ENCODE measurements around the gene CAMTA1. TPM values are rescaled to one million over a fixed set of nuclear protein-coding genes. Genes with fewer than 3 reads are reported as not detected.
"Not testable (repeated sequence)": the region's sequence is repeated elsewhere in the genome, so short reads cannot be mapped to it uniquely, and the experiment has no call there.

The CAMTA1 gene
- total RNA-seq, 1 experiment from 2014 or later = 60.0 TPM

- H3K4me3 Mint-ChIP-seq (ENCODE audit: unreplicated experiment) = no peak overlapping the region
- H3K4me3 ChIP-seq (ENCODE audit: low read depth, low read length) = no peak overlapping the region
- no peaks in the 10 kb centered on the region for H3K4me1 ChIP-seq
- CTCF ChIA-PET = no interaction called here
- intact Hi-C loops (cut with micrococcal nuclease; ENCODE audit: unreplicated experiment) = no loop called here
- DNase-seq = no peak
- H3K4me1 Mint-ChIP-seq (ENCODE audit: low read depth, unreplicated experiment) = no peaks in the 10 kb centered on the region
- no peak overlapping the region for H3K27ac Mint-ChIP-seq (ENCODE audit: unreplicated experiment)
- H3K27me3 ChIP-seq (replicated peaks; ENCODE audit: control insufficient read depth, insufficient read depth, low read length) = no peaks in the 10 kb centered on the region; the same call in 1 of the 2 replicates
- peaks cover 4% of the 10 kb centered on the region for H3K36me3 Mint-ChIP-seq (ENCODE audit: insufficient read depth, unreplicated experiment)
- H3K27me3 Mint-ChIP-seq (ENCODE audit: insufficient read depth, unreplicated experiment) = no peaks in the 10 kb centered on the region
- H3K9me3 ChIP-seq = no peaks in the 10 kb centered on the region
- no TSS peak for BruUV-seq (replicated peaks)
- TF ChIP-seq CTCF (IDR thresholded peaks at IDR 0.05; ENCODE audit: insufficient read depth in 1 of 2, low read depth in 1 of 2, low read length in 1 of 2, severe bottlenecking in 1 of 2, unreplicated experiment in 1 of 2) = no peak
- H3K9me3 Mint-ChIP-seq (ENCODE audit: unreplicated experiment) = peaks cover 6% of the 10 kb centered on the region
- POLR2A ChIA-PET = no interaction called here
- no peaks in the 10 kb centered on the region for H3K36me3 ChIP-seq (ENCODE audit: control insufficient read depth, insufficient read depth, low read length)
Observed at GRCh38 chr1:6918925-6919511, 133.8 kb downstream of the CAMTA1 start.

GRCh38 chr1:6921506-6921905 is 136.3 kb downstream of the CAMTA1 start:
- H3K4me3 Mint-ChIP-seq (ENCODE audit: unreplicated experiment); POLR2A ChIA-PET; H3K9me3 Mint-ChIP-seq (ENCODE audit: unreplicated experiment); CTCF ChIA-PET; H3K27me3 Mint-ChIP-seq (ENCODE audit: insufficient read depth, unreplicated experiment); H3K9me3 ChIP-seq; H3K4me3 ChIP-seq (ENCODE audit: low read depth, low read length); H3K36me3 ChIP-seq (ENCODE audit: control insufficient read depth, insufficient read depth, low read length); H3K36me3 Mint-ChIP-seq (ENCODE audit: insufficient read depth, unreplicated experiment); DNase-seq; H3K27me3 ChIP-seq (replicated peaks; ENCODE audit: control insufficient read depth, insufficient read depth, low read length); H3K4me1 ChIP-seq; intact Hi-C loops (cut with micrococcal nuclease; ENCODE audit: unreplicated experiment); H3K4me1 Mint-ChIP-seq (ENCODE audit: low read depth, unreplicated experiment); BruUV-seq (replicated peaks); H3K27ac Mint-ChIP-seq (ENCODE audit: unreplicated experiment): not testable (repeated sequence)

GRCh38 chr1:6922096-6922931 is 137.1 kb downstream of the CAMTA1 start:
- ChIA-PET POLR2A (interaction anchor here (0.6 kb wide), 1 partner anchor 186 kb away, joined by 4 read pairs; no protein-coding TSS in a partner anchor), CTCF (no interaction called here)
- no TSS peak for BruUV-seq (replicated peaks)
- TF ChIP-seq CTCF (IDR thresholded peaks at IDR 0.05; ENCODE audit: insufficient read depth in 1 of 2, low read depth in 1 of 2, low read length in 1 of 2, severe bottlenecking in 1 of 2, unreplicated experiment in 1 of 2) = no peak
- Mint-ChIP-seq H3K4me1 (ENCODE audit: low read depth, unreplicated experiment) (no peaks in the 10 kb centered on the region), H3K4me3 (ENCODE audit: unreplicated experiment) (no peak overlapping the region), H3K27me3 (ENCODE audit: insufficient read depth, unreplicated experiment) (peaks cover 5% of the 10 kb centered on the region), H3K9me3 (ENCODE audit: unreplicated experiment) (peaks cover 6% of the 10 kb centered on the region), H3K27ac (ENCODE audit: unreplicated experiment) (no peak overlapping the region), H3K36me3 (ENCODE audit: insufficient read depth, unreplicated experiment) (peaks cover 3% of the 10 kb centered on the region)
- Histone ChIP-seq H3K27me3 (replicated peaks; ENCODE audit: control insufficient read depth, insufficient read depth, low read length) (no peaks in the 10 kb centered on the region; the same call in 1 of the 2 replicates), H3K4me3 (ENCODE audit: low read depth, low read length) (no peak overlapping the region), H3K9me3 (no peaks in the 10 kb centered on the region), H3K36me3 (ENCODE audit: control insufficient read depth, insufficient read depth, low read length) (no peaks in the 10 kb centered on the region), H3K4me1 (no peaks in the 10 kb centered on the region)
- intact Hi-C loops (cut with micrococcal nuclease; ENCODE audit: unreplicated experiment) = no loop called here
- no peak for DNase-seq
